GM12873 (cell line): Measurements from ENCODE around the gene MSANTD2.

Experiments used
- CTCF ChIP-seq: IDR thresholded peaks from 2 replicates; pipeline ENCODE4 v1.5.1; 2012; ENCODE audit warnings: low read depth, mild to moderate bottlenecking, moderate library complexity, low read length, control low read depth; ENCODE audit not compliant: insufficient read depth; ENCODE audit errors: missing control alignments

MSANTD2 gene

GRCh38 chr11:124746621-124747243 lies 53.5 kb downstream of the MSANTD2 start:
- TF ChIP-seq CTCF, result peak; percentile 80

- TF ChIP-seq CTCF, result peak; percentile 59
These were observed 54.2 kb downstream of the MSANTD2 start for GRCh38 chr11:124745835-124746620.

GRCh38 chr11:124745270-124745834 lies 54.9 kb downstream of the MSANTD2 start:
- no peak for TF ChIP-seq CTCF

GRCh38 chr11:124743050-124743449 lies 57.2 kb downstream of the MSANTD2 start:
- TF ChIP-seq CTCF, result no peak

GRCh38 chr11:124742555-124742954 lies 57.7 kb downstream of the MSANTD2 start:
- no peak for TF ChIP-seq CTCF

- peak; percentile 60 for TF ChIP-seq CTCF
These were observed 59.8 kb downstream of the MSANTD2 start for GRCh38 chr11:124740277-124740882.

GRCh38 chr11:124739479-124740276 lies 60.5 kb downstream of the MSANTD2 start, which contains the start of gene NRGN:
Gene NRGN, plus strand, starts transcription at chr11:124739942. Its CDS starts 143 bp downstream, at chr11:124740085.
- TF ChIP-seq CTCF, result no peak
